PC-9 (cell line): ENCODE results near the gene SH2D1B.

Source experiments
- CTCF ChIP-seq: fragments of 200-600 bp; sonication (generic); conservative IDR thresholded peaks from 2 replicates; pipeline ENCODE4 v1.6.1; 2017; ENCODE audit warnings: mixed run types, antibody characterized with exemption, mild to moderate bottlenecking, moderate library complexity
- EZH2 ChIP-seq: fragments of 200-600 bp; sonication (generic); IDR thresholded peaks from 2 replicates; pipeline ENCODE4 v1.8.0; 2017; ENCODE audit warnings: antibody characterized with exemption, low read depth

GRCh38 chr1:162444903-162445302, 33.0 kb upstream of the SH2D1B start:
- TF ChIP-seq CTCF (no peak), EZH2 (no peak)
